Hepatic stellate cell (primary cell): Measurements from ENCODE around the gene ATP6V1B1.
"Not testable (repeated sequence)": the region's sequence is repeated elsewhere in the genome, so short reads cannot be mapped to it uniquely, and the experiment has no call there.

Source experiments
- DNase-seq: peaks from one replicate; pipeline ENCODE4 v3.0.0; 2011; ENCODE audit warnings: low spot score

The ATP6V1B1 gene

GRCh38 chr2:70991142-70991541 lies 55.4 kb downstream of the ATP6V1B1 start:
- DNase-seq: no peak

GRCh38 chr2:70991742-70992141 lies 56.0 kb downstream of the ATP6V1B1 start:
- no peak for DNase-seq

GRCh38 chr2:70992945-70993853 lies 57.5 kb downstream of the ATP6V1B1 start:
- no peak for DNase-seq

- DNase-seq: peak; percentile 41
Observed at GRCh38 chr2:70994009-70994698, 58.5 kb downstream of the ATP6V1B1 start.

GRCh38 chr2:70994699-70995425 lies 59.2 kb downstream of the ATP6V1B1 start, which contains the start of gene TEX261:
TSS of gene TEX261 (minus strand) at chr2:70994873. CDS start at chr2:70994757, 116 bp downstream.
- peak; percentile 94 for DNase-seq

- DNase-seq: peak; percentile 47
Observed at GRCh38 chr2:70995426-70995729, 59.7 kb downstream of the ATP6V1B1 start.

- DNase-seq: not testable (repeated sequence)
Observed at GRCh38 chr2:70998885-70999284, 63.2 kb downstream of the ATP6V1B1 start.

- DNase-seq: no peak
Observed at GRCh38 chr2:70999362-70999761, 63.7 kb downstream of the ATP6V1B1 start.

GRCh38 chr2:70999931-71000330 lies 64.2 kb downstream of the ATP6V1B1 start:
- not testable (repeated sequence) for DNase-seq

- DNase-seq: peak; percentile 74
Observed at GRCh38 chr2:71000780-71001591, 65.3 kb downstream of the ATP6V1B1 start.

- DNase-seq: no peak
Observed at GRCh38 chr2:71001592-71001927, 65.9 kb downstream of the ATP6V1B1 start.

- no peak for DNase-seq
Observed at GRCh38 chr2:71001981-71002570, 66.4 kb downstream of the ATP6V1B1 start.

GRCh38 chr2:71003396-71003795 lies 67.7 kb downstream of the ATP6V1B1 start:
- DNase-seq: no peak

- no peak for DNase-seq
Observed at GRCh38 chr2:71003966-71004755, 68.5 kb downstream of the ATP6V1B1 start.

- DNase-seq: no peak
Observed at GRCh38 chr2:71004857-71005256, 69.2 kb downstream of the ATP6V1B1 start.

- DNase-seq: no peak
Observed at GRCh38 chr2:71005271-71006202, 69.8 kb downstream of the ATP6V1B1 start.

- no peak for DNase-seq
Observed at GRCh38 chr2:71006323-71006722, 70.6 kb downstream of the ATP6V1B1 start.

GRCh38 chr2:71006955-71007799 lies 71.5 kb downstream of the ATP6V1B1 start:
- no peak for DNase-seq

GRCh38 chr2:71008342-71008741 lies 72.6 kb downstream of the ATP6V1B1 start:
- no peak for DNase-seq
